ENCODE results near the gene GIT2.
A peak's percentile ranks its signal among the peaks of the same experiment; 100 is the strongest.

Gene GIT2

GRCh38 chr12:109880043-109880931, 115.9 kb downstream of the GIT2 start, which contains the start of gene GLTP:
TSS of gene GLTP (minus strand) at chr12:109880541. CDS start at chr12:109880374, 167 bp downstream.
- peak; percentile 86 to 94 for DNase-seq
- TF ChIP-seq POLR2A (IDR thresholded peaks at IDR 0.05; ENCODE audit: low read length) (peak; percentile 38), GATA1 (IDR thresholded peaks at IDR 0.05; ENCODE audit: low read depth, low read length) (no peak)

Data from erythroblast (primary cell).